ENCODE measurements around the gene PSMD6. TPM values are rescaled to one million over a fixed set of nuclear protein-coding genes. Genes with fewer than 3 reads are reported as not detected.

Gene PSMD6
- polyA plus RNA-seq, 1 donor = 71.1 TPM

DNA sequence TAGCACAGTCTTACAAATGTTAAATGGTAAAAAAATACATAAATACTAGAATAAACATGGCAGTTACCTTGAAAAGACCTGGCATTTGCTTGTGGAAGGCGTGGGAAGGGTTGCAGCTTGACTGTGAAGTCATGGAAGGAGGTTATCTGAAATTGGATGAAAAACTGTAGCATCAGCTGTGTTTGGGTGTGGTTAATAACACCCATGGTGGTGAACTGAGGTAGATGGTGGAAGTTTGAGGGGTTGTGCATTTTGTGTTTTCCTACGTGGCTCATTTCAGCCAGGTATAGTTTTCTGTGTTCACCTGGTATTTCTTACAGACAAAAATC lies 46.5 kb downstream of the PSMD6 start:
- no peak for DNase-seq

DNA sequence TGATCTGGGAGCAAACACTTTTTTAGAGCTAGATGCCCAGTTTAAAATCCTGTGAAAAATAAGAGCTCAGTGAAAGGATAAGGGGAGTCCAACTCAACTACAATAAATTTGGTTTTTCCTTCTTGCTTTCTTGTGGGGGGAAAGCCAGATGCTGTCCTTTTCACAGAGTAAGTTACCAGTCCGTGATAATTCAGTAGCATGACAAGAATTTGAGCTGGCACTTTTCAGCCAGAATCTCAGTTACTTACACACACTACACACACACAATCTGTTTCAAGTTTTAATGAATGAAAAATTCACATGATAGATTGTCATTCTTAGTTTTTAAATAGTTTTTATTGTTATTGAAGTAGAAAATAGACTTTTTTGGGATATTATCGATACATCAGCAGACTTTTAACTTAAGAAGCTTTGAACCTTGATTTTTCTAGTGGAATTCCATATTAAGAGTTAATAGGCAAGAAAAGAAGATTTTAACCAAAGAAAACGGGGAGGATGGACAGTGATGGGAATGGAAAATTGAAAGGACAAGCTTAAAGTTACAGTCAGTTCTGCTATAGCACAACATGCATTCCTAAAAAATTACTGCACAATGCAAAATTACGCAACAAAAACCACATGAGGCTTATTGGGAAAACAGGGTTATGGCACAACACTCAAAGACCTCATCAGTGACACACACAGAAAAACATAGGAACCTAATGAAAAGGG lies 47.0 kb downstream of the PSMD6 start:
- peak; percentile 52 for DNase-seq

DNA sequence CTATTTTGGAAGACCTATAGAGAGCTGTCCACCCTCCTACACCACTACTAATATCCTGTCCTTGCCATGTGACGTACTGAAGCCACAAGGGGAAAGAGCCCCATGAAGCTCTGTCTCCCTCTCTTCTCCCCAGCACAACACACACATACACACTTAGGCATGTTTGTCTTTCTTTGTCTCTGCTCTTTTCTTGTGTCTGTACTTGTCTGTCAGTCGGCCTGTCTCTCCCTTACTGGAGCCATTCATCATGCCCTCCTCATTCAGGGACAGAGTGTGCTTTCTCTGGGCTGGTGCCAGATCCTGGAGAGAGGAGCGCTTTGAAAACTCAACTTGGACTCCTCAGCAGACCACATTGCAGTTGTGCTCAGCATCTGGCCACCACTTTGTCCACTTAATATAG lies 47.6 kb downstream of the PSMD6 start:
- DNase-seq = no peak

DNA sequence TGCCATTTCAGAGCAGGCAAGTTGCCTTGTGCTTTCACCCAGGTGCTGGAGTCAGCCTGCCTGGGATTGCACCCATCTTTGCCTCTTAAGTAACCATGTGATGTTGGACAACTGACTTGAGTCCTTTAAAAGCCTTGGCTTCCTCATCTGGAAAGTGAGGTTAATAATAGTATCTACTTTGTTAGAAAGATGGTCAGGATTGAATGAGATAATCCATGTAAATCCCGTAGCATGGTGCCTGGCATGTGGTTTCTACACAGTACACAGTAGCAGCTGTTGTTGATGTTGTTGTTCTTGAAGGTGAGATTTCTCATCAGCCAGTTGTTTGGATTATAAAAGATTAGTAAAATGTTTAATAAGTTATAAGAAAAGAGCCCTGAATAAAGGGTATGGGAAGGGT lies 48.8 kb downstream of the PSMD6 start:
- no peak for DNase-seq

DNA sequence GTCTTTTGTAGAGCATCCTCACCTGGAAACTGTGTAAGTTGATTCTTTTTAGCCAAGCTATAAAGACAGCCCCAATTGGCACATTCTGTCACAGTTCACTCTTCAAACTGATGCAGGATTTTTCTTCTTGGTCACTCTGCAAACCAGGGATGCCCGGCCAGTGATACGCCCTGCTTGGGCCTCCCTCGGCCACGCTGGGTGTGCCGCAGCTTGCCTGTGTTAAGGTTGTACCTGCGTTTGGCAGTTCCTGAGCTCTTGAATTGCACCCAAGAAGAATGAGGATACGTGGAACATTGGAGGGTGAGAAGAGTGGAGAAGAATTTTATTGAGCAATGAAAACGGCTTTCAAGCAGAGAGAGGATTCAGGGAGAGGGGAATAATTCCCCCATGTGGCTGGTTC lies 49.9 kb downstream of the PSMD6 start:
- DNase-seq = no peak

DNA sequence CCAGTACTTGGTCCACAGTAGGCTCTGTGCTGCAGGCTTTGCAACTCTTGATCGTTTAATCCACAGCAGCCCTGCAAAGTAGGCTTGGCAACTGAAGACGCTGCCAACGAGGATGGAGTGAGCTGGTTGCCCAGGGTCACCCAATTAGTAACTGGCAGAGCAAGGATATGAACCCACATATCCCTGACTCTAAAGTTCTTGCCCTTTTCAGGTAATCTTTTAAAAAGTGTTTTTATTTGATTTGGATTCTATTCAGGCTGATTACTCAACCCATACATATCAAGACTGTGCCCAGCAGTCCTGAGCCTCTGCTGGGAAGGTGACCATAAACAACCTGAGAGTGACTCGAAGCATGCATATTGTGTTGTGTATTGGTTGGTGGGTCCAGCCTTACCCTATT lies 50.3 kb downstream of the PSMD6 start:
- DNase-seq = no peak

DNA sequence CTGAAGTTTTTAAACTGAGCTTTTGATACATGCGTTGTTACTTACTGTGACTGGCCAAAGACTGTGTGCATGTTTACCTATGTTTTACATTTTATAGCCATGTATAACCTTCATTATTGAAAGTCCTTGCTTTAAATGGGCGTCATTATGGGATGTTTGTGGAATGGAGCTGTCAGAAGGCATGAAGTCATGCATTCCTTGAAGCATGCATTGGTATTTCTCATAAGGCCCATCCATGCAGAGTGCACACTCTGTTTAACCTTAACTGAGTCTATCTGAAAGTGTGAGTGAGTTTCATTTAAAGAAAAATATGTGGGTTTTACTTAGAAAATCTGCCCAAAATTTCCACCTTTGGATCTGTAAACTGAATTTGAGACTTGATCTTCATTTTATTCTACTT lies 51.1 kb downstream of the PSMD6 start:
- no peak for DNase-seq

DNA sequence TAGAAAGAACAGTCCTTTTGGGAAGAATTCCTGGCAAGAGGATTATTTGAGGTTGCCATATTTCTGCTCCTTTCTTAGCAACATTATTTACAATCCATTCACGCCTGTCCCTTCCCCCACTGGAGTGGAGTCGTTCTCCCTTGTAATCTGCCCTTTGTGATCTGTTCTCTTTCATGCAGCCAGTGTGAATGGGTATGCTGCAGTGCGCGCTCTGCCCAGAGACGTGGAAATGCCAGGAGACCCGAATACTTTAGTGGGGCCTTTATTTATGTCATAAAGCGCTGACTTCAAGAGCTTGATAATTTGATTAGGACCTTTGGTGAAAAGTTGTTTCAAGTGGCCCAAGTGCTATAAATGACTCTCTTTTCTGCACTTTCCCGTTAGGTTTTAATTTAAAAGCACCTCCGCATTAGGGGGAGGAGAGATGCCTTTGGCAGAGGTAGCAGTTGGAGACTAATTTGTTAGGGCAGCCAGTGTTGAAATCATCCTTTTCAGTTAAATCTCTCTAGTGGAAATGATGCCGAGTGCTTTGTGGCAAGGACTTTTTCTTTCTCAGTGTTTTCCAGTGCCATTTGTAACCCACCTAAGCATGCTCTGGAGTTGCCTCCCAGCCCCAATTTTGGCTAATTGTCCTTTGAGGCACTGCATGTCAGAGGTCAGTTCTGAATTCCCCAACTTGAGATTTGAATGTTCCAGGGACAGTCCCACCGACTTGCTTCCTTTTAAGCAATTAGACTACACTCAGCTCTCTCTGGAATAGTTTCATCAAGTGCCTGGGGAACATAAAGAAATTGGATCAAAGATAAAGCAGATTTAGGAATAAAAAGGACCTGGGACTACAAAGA lies 52.4 kb downstream of the PSMD6 start:
- DNase-seq = no peak

DNA sequence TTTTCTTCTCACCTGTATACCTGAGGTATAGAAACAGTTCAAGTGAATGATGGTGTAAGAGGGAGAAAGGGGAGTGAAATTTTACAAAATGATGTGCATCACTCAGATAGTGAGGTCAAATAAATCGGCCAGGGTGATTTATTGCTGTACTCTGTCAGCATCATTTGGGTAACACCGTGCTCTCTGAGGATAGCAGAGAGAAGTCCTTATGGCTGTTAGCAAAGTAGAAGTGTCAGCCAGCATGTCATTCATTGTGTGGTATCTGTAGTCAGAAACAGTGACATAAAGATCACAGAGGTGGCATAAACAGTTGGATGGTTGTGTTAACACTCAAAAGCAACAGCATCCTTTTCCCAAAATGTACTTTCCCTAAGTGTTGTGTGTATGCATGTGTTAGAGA lies 53.4 kb downstream of the PSMD6 start:
- no peak for DNase-seq

DNA sequence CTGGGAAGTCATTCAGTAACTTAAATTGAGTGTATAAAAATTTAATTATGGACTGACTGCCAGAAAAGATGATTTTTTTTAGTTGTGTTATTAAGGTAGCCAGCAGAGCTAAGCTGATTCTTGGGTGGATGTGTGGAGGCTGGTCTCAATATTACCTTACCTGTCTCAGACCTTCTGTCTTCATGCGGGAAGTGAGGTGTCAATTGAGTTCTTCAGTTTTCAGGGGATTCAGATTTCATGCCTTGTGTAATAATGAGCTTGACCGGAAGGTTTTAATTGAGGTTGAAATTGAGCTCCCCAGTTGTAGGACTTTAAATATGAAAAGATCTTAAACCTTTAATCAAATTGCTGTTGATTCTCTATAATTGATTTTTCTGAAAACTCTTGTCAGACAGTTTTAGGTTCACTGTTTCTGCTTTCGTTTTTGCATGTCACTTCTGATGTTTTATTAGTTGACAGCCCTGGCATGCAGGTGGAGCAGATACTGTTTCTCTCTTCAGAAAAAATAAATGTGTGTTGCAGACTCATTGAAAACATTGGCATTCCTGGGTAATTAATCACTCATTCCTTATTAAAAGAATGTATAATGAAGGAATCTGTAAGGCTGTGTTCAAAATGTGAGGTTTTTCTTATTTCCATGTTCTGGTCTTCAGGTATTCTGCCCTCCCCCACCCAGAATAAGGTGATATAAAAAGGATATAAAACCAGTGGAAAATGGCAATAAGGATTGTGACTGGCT lies 54.5 kb downstream of the PSMD6 start:
- DNase-seq = no peak

DNA sequence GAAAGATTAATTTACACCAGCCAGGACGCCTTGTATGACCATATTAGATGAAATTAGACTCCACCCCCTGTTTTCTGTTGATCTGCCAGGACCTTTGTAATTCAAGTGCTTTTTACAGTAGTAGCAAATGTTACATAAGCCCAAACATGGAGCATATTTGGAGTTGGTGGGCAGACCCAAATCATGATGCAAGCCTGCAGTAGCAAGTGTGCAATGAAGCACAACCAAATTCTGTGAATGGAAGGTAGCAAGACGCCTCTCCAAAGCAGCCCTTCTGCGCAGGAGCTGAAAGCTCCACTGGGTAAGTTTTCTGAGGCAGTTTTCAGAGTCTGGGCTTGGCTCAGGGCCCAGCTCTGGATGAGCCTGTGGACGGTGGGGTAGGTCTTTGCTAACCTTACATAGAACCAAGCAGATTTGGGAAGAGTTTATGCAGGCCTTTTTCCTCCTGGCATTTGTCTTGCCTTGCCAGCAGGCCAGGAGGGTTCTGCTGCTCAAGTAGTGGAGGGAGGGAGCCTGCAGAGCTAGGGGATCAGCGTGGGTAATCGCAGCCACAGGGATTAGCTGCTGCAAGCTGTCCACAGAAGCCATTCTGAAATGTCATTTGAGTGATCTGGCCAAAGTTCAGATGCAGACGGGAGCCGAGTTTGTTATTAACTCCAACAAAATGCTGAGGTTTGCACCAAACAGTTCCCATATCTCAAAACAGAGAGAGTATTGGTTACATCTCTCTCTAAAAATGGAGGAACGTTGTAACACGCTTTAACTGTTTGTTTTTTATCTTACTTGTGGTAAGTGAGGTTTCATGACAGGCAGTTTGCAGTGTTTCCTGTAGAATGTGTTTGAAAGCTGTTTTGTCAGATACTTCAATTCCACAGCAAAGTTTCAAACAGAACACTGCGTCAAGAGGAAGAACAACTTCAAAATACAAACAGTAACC lies 55.4 kb downstream of the PSMD6 start:
- no peak for DNase-seq

DNA sequence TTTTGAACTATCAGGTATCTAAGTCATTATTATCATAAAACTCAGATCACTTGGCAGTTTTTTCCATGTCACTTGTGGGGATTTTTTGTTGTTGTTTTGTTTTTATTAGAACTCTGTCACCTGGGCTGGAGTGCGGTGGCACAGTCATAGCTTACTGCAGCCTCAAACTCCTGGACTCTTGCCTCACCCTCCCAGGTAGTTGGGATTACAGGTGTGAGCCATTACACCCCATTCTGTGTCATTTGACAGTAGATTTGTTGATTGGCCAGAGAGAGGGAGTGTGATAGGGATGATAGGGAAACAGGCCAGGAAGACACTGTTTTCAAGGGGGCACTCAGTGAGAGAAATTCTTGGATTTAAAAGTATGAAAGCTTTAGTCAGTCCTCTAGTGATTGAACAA lies 56.4 kb downstream of the PSMD6 start:
- no peak for DNase-seq

DNA sequence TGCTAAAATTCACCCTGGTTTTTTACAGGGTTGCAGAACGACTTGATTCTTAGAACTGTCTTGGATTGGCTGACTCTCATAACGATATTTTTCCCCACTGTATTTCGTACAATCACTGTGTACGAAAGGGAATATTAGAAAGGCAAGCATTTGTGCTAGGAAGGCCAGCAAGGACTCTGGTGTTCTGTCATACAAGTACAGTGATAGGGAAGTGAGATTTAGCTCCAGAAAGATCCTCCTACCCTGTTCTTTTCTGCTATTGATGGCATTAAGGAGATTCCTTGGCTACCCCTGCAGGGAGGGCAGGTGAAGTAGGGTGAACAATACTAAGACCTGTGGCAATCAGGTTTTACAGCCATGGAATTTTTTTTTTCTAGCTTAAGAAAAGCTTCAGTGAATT lies 57.3 kb downstream of the PSMD6 start:
- no peak for DNase-seq

DNA sequence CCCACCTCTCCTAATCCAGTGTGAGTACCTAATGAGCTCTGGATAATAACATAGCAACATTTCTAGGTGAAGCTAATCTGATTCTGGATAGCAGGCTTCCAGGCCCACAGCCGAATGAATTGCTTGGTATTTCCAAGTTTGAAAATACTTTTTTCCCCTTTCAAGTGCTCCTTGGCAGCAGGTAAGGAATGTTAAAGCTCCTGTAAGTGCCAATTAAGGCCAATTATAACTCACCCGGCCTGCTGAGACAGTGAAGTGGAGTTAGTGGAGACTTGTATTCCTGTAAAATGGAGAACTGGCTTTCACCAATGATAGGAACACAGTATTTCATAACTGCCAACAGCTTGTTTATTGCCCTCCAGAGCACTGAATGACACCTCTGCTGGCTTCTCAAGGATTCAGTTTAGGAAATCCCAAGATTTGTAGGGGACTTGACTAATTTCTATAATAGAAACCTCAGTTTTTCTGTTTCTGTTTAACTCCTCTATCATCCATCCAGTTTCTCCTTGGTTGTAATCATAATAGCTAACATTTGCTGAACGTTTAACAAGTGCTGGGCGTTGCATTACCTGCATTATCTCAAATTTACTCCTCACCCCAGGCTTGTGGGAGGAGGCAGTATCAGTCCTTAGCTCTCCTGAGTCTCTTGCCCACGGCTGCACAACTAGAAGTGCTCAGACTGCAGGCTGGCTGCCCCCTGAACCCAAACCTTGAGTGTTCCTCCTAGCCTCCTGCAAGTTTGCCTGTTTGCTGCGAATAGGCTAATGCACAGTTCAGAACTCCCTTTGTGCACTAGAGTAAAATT lies 58.4 kb downstream of the PSMD6 start:
- no peak for DNase-seq

DNA sequence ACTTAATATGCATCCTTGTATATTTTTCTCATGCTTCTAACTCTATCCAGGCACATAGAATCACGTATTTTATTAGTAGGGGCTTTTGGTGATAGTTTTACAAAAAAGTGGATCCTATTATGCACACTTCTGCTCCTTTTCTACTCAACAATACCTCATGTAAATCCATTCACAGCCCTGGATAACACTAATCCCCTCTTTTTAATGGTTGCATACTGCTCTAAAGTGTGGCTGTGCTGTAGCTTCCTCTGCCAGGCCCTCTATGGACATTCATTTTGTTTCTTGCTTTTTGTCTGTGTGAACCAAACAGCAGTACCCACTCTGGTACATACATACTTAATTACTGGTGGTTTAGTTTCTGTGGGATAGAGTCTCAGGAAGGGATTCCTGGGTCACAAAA lies 59.8 kb downstream of the PSMD6 start:
- no peak for DNase-seq

DNA sequence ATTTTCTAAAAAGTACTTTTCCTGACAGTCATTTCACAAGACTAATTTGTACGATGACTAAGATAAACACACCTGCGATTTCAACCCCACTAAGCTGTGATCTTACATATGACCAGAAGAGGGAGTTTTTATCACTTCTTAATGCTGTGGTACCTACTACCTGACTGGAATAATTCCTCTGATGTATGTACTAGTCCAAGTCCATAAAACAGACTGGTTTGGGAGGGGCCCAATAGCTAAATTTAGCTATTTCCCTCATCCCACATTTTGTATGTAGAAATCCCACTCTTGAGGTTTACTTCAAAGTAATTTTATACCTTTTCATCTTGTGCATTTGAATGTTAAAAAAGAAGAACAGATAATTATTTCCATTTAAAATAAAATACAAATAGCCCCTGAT lies 61.4 kb downstream of the PSMD6 start:
- DNase-seq = no peak

Other genes with a start within 250 kb of the PSMD6 start
- 0.41 TPM for gene C3orf49, start 204.2 kb downstream of the PSMD6 start, polyA plus RNA-seq (ENCODE audit: insufficient read length)
- 50.9 TPM for gene THOC7, start 159.7 kb downstream of the PSMD6 start, polyA plus RNA-seq (ENCODE audit: insufficient read length)
- gene ATXN7, start 159.6 kb downstream of the PSMD6 start, polyA plus RNA-seq (ENCODE audit: insufficient read length) = 13.6 TPM
- gene SCAANT1, start 111.1 kb downstream of the PSMD6 start, polyA plus RNA-seq (ENCODE audit: insufficient read length) = 1.1 TPM
- gene PRICKLE2, start 202.0 kb upstream of the PSMD6 start, polyA plus RNA-seq (ENCODE audit: insufficient read length) = 11.0 TPM

Measured in hindlimb muscle (tissue), 1 donor.